NCI-H1930 (cell line): ENCODE data around the gene SMIM41.

Source experiments
- DNase-seq, 2 experiments: peaks; one replicate each; lab custom pipeline; 2025; lab: John Stamatoyannopoulos, UW

The SMIM41 gene

DNA sequence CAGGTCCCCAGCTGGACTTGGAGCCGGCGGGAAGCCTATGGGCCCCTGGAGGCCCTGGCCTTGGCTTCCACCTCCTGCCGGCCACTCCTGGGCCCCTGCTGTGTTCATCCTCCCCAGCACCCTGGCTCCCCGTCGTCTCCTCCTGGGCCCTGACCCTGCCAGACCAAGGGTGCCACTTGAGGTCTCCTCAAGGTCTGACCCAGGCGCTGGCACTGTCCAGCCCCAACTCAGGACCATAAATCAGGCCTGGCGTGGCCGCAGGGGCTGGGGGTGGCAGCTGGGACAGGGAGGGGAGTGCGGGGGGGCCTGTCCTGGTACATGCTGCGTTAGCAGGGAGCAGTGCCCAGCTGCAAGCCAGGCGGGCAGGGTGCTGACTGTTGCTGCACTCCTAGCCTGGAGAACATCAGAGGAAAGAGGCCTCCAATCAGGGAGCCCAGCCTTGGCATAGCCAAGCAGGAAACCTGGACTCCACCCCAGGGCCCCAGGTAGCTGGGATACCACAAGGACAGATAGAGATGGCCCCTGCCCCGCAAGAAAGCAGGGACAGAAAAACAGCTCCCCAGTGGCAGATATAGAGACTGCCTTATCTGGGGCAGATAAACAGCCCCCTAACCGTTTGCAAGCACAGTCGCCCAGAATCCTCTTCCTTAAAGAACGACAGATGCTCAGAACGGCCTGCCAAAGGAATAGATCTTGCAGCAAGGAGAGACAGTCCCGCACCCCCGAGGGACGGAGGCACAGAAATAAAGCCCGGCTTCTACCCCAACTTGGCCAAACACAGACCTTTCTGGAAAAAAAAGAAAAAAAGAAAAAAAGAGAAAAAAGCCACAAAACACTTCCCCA is 16.2 kb upstream of the SMIM41 start:
- DNase-seq, result no peak

DNA sequence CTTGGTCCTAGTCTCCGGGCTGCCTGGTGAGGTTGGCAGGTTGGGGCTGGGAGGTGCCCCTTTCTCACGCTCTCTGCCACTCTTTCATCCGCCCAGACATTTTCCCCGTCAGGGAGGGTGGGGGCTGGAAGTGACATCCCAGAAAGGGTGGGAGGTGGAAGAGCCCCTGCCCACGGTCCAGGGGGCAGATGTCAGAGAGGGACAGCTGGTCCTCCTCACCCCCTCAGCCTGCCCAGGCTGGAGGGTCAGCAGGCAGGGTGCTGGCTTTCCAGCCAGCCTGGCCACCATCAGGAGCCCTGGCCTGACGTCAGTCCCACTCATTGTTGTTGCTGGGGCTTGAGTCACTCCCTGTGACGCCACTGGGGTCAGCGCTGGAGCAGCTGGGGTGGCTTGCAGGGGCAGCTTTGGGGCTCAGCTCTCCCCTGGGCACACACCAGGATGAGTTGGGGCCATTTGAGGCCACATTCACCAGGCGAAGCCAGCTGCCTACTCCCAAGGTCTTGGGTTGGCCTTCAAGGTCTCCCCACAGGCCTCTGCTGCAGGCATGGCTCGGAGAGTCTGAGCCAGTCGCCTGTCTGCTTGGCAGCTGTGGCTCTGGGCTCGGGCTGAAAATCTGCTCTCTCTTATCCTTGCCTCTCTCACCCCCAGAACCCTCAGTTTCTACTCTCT is 15.4 kb upstream of the SMIM41 start:
- DNase-seq, result no peak

DNA sequence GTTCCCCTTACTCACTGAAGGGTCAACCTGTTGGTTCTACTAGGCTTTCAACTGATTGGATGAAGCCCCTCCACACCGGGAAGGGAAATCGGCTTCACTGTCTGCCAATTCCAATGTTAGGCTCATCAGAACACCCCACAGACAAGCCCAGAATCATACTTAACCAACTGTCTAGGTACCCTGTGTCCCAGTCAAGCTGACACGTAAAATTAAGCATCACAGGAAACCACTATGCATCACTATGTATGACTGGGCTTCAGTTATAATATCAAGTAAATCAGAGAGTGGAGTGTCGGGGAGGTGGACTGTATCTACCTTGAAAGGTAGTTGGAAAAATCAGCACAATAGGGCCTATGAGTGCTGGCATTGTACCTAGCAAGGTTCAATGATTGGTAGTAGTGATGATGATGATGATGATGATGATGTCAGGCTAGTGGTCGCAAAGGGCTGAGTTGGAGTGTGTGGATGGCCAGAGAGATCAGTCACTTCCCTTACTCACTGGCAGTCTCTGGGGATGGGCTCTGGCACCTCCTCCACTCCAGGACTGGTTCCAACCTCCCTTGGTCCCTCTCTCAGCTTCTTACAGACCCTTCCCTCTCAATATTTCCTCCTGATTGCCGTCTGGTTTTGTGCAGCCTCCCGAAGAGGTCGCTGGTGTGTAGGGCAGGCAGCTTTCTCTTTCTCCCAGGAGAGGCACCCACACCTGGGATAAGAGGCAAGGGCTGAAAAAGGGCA is 13.0 kb upstream of the SMIM41 start:
- DNase-seq, result no peak

DNA sequence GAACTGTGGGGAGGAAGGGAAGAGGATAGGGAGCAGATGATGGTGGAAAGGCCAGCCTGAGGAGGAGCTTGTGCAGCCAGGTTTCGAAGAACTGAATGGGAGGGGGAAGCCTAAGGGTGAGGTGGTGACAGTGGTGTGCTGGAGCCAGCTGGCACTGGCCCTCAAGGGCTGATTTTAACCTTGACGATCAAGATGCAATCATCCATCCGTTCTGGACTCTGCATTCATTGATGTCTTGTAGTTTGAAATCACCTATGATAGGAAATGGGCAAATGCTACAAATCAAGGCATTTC is 12.5 kb upstream of the SMIM41 start:
- no peak for DNase-seq

DNA sequence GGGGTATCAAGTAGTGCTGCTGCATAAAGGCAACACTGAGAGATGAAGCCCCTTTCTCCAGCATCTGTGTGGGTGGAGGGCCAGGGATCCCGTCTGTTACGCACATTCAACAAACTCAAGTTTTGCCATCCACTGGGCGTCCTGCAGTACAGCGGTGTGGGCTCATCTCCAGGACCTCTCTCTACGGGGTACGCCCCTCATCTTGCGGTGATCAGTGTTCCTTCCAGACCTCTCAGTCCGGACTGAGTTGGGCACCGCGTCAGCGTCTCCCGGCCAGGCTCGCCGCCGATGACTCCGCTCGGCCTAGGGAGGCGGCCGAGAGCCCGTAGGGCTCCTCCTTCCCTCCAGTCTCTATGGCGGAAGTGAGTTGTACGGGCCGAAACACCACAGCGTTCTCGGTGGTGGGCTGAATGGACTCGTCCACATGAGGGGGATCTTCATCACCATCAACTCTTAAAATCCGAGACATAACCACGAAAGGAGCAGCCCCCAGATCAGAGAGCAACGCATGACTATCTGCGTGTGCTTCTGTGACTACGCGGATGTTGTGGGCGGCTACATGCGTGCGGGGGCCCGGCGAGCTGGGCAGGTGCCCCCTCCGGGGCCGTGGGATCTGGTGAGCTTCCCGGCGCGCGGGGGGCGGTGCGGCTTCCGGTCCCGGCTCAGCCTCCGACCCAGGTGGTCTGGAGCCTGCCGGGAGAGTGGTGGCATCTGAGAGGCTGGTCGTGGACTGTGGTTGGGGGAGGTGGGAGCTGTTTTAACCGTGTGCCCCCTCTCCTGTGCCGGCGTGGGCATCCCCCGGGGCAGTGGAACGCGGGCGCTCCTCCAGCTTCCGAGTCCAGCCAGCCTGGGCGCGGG is 9.9 kb upstream of the SMIM41 start, which contains the start of gene ATG101:
ATG101 (plus strand) TSS at position 652 of the 858 bp plus-strand sequence. CDS start 3,673 bp downstream, outside the sequence.
- peak; percentile 73 to 91 for DNase-seq

DNA sequence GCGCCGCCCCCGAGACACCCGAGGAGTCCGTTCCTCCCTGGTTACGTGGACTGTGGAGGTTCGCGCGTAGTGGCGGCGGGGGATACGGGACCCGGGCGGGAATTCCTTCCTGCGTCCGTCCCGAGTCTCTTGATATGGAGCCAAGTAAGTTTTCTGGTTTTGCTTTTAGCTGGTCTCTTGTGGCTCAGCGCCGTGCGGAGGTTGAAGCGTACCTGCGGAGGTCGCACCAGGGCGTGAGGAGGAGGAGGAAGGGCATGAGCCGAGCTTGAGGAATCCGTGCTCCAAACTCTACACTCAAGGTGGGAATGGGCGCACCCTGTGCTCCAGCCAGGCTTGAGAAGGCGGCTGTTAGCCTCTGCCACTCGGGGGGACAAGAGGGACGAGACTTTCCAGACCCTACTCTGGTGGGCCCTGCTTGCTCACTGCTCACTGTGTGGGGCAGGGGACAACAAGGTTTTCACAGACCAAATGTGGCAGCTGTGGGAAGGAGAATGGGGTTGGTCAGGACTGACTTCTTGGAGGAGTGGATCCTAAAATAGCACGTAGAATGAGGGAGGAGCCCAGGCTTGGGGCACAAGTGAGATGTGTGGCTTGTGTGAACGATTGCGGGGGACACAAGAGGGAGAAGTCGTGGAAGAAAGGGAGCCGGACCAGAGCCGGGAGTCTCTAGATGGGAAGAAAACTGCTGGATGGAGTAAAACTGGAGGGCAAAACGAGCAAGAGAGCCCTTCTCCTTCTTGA is 9.1 kb upstream of the SMIM41 start:
- DNase-seq, result no peak

DNA sequence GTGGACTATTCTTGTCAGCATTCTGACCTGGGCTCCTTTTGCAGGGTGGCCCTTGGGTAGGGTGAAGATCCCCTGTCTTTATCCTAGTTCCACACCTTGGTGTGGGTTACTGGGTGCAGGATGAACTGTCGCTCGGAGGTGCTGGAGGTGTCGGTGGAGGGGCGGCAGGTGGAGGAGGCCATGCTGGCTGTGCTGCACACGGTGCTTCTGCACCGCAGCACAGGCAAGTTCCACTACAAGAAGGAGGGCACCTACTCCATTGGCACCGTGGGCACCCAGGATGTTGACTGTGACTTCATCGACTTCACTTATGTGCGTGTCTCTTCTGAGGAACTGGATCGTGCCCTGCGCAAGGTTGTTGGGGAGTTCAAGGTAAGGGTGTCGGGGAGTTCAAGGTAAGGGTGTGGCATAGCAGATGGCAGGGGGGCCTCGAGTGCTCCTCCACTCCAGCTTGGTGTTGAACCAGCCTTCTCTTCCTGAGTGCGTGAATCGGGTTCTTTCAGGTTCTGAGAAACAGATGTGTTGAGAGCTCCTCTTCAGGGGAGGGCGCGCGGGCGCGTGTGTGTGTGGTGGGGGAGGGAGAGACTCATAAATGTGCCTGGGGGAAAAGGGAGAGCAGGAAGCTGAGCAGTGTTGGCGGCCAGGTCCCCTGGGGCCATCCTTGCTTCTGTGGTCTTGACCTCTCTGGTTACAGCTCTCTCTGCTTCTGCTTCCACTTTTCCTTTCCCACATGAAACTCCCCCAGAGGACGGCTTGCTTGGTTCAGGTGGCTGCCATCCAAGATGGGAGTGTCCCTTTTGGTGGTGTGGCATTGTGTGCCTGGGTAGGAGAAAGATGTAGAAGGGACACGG is 5.7 kb upstream of the SMIM41 start:
- DNase-seq, result no peak

DNA sequence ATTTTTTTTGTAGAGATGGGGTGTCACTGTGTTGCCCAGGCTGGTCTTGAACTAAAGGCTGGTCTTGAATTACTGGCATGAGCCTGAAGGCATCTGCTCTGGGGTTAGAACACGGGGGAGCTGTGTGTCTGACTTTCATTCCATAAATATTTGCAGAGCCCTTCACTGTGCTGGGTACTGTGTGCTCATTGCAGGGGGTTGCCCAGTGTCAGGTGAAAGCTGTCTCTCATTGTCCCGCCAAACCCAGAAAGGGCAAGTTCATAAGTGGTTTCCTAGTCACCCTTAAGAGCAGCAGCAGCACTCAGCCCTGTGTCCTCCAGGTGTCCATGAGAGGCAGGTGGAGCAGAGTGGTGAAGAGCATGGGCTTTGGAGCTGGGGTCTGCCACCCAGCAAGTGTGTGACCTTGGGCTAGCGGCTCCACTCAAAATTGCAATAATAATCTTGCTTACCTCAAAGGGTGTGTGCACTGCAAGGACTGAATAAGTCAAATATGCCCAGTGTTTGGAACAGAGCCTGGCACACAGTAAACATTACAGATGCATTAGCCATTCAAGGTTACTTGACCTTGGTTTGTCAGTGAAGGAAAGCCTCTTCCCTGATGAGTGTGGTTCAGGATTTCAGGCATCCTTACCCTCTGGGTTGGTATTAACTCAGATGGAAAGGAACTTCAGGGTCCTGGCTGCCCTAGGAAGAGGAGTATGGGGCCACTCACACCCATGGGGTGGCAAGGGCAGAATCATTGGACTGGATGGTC is 4.4 kb upstream of the SMIM41 start:
- DNase-seq, result no peak

DNA sequence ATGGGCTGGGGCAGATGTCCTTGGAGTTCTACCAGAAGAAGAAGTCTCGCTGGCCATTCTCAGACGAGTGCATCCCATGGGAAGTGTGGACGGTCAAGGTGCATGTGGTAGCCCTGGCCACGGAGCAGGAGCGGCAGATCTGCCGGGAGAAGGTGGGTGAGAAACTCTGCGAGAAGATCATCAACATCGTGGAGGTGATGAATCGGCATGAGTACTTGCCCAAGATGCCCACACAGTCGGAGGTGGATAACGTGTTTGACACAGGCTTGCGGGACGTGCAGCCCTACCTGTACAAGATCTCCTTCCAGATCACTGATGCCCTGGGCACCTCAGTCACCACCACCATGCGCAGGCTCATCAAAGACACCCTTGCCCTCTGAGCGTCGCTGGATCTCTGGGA is 2.7 kb upstream of the SMIM41 start:
- DNase-seq, result no peak

DNA sequence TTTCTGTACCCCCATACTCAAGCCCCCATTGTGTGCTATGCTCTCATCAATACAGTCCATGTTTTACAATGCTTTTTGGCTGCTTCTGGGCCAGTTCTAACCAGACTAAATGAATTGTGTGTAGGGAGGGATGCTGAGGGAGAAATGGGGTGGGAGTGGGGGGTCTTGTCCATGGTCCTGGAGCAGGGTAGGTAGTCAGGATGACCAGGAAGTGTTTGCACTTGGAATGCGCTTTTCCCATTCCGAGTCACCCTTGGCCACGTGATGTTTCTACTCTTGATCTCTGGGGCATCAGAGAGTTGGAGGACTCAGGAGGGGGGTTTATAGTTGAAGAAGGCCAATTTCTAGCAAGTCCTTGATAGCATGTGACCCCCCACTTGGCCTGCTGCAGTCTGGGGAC is 1.2 kb upstream of the SMIM41 start:
- DNase-seq, result no peak

DNA sequence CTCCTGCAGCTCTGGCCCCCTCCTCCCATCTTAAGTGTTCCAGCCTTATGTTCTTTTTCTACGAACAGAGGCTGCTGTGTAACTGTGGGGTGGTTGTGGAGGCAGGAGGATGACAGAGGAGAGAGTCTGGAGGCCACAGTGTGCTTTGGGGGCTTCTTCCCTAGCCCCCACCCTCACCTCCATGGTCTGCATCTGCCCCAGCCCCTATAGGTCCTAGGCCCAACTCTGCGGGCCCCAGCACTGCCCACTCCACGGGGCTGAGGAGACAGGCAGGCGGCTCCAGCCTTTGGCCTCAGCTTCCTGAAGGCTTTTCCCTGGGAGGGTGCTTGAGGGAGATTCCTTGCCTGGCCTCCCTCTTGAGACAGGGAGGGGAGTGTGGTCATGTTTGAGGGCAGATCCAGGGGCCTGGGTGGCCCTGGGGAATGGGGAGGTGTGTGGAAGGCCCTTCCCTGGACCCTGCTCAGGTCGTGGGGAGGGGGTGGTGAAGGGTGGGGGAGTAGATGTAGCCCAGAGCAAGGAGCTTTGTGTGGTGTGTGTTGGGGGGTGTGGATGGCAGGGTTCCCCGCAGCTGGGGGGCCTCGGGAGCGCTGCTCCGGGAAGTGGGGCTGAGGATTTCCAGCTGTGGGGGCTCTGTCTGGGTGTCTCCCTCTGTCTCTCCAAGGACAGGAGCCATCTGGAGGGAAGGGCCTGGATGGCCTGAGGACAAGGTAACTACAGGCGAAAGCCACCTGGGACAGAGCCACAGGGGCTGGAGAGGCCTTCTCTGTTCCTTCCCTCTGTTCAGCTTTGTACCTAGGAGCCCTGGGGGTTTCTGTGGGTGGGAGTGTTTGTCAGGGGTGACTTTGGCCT is 1.1 kb downstream of the SMIM41 start:
- DNase-seq, result no peak

DNA sequence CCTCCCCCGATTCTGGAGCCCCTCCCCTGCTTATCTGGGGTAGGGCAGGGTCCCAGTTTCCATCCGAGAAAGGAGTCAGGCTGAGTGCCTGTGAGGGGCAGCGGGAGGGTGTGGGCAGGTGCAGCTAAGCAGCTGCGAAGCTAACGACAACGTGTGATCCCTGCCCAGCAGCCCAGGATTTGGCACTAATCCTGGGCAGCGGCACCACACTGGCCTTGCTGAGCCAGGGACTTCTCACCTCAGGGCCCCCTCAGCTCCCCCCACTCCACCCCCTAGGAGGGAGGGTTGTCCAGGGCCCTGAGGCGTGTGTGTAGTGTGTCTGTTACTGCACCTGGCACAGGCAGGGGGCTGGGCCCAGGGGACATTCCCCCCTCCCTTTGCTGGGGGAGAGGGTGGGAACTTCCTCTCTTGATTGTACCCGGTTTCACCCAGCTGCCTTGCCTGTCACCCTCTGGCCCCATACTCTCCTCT is 1.8 kb downstream of the SMIM41 start:
- no peak for DNase-seq

DNA sequence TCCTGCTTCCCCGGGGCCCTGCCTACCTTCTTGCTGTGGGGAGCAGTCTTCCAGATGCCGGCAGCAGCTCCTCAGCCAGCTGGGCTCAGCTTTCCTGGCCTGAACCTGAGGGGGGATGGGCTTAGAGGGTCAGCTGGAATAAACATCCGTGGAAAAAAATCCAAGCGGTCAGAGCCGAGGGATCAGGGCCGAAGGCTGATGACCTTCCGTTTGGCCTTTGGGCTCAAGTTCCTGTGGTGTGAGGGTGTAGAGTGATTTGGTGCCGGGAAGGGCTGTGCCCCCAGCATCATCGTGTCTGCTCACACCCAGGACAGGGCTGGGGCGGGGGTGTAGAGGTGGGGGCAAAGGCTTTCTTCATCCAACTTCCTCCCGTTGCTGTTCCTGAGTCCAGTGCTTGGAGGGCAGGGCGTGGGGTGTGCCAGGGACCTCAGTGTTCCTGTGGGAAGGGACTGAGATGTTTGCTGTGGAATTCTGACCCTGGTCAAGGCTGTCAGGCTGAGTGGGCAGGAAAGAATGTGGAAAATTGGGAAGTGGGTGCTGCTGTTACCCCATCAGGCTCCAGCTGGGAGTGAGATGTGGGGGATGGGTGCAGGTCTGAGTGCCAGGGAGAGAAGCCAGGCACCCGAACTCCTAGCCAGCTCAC is 2.6 kb downstream of the SMIM41 start:
- no peak for DNase-seq

DNA sequence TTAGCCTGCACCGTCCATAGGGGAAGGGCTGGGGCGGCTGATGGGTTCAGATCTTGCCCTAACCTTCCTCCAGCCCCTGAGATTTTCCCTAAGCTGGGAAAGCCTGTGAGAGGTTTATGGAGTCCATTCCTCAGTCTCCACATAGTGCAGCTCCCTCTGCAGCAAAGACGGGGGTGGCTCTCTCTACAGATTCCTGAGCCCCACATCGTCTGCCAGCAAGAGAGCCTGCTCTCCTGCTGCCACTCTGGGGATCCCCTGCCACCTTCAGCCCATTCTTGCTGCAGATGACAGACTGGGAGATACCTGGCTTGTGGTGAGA is 3.1 kb downstream of the SMIM41 start:
- no peak for DNase-seq

DNA sequence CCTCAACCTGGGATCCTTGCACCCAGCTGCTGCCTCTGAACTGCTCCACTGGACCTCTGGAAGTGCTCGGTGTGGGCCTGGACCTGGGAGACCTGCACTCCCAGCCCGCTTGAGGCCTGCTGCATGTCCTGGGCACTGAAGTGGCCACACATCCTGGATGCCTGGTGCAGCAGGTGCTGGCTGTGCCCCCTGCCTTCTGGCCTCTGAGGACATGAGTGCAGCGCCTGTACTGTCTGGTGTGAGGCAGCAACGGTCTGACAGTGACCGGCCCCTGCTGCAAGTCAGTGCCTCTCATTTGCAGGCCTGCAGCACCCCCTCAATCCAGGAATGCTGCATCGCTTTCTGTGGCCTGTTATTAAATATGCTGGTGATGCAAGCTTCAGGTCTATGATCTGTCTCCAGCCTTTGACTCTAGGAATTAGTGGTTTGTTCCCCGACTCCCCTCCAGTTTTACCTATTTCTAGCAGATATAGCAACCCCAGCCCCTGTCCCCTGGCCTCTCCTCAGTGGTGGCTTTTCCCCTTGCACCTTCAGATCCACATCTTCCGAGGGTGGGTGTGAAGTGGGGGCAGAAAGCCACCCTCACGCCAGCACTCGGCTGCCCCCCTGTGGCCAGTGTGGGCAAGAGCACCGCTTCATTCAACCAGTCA is 3.6 kb downstream of the SMIM41 start:
- peak; percentile 14 to 39 for DNase-seq

DNA sequence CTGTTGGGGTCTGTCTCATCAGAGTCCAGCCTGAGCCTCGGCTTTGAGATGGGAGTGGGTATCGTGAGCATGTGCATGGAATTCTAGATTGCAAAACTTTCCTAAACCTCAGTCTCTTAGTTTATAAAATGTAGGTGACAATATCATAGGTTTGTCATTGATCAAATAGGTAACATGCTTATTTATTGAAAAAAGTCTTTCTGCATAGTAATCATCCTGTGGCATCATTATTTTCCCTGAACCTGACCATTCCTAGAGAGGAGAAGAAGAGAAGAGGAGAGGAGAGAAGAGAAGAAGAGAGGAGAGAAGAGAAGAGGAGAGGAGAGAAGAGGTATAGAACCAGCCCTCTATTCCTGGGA is 4.1 kb downstream of the SMIM41 start:
- DNase-seq, result no peak

DNA sequence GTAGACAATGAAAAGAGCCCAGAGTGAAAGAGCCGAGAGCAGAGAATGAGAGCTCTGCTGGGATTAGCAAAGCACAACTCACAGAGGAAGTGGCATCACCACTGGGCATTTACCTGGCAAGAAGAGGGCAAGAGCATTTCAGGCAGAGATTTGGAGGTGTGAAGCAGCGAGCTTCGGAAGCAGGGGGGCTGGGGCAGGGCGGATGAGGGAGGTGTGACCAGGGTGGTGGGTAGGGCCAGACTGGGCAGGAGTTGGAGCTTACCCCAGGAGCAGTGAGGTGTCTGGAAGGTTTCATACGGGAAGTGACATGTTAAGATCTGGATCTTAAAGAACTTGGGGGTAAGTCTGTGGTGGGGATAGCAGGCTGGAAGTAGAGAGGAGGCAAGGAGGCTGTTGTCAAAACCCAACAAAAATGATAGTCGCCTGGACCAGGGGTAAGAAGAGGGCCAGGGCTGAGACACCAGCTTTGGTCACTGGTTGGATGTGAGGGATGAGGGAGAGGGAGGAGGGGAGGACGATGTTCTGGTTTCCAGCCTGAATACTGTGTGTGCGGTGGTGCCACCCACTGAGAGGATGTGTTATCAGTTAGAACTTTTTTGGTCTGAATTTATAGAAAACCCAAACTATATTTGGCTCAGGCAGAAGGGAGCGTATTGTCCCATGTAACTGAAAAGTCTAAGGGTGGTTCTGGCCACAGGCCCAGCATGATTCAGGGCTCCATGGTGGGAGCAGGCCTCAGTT is 5.2 kb downstream of the SMIM41 start:
- DNase-seq, result no peak
